Panc1 (cell line): Measurements from ENCODE around the gene EDAR. TPM values are rescaled to one million over a fixed set of nuclear protein-coding genes. Genes with fewer than 3 reads are reported as not detected.

Source experiments
- ATAC-seq: fragments of 200-7000 bp; cut with Tn5 transposase; 2 replicates; pipeline ENCODE4 v1.9.1; 2020; ENCODE audit warnings: mild to moderate bottlenecking, moderate library complexity
- BruUV-seq: library from RNA; stranded (reverse); fragments of 400-500 nt; replicated peaks from 2 replicates; lab custom pipeline; 2021; lab: Mats Ljungman, UMichigan
- CTCF ChIA-PET: fragments of 300-600 bp; sonication (Branson Sonifier 250); formaldehyde crosslinking; loops from one replicate; lab custom pipeline; 2022; ENCODE audit warnings: antibody characterized with exemption; lab: Charles Lee
- POLR2A ChIA-PET: fragments of 300-600 bp; sonication (Branson Sonifier 250); formaldehyde crosslinking; loops from one replicate; lab custom pipeline; 2022; ENCODE audit warnings: antibody characterized with exemption; lab: Charles Lee
- DNase-seq: peaks from one replicate; pipeline ENCODE4 v3.0.0-alpha.2; 2010; ENCODE audit warnings: low read depth, low spot score
- H3K27ac ChIP-seq: 2 replicates; pipeline ENCODE4 v1.5.1; 2011; ENCODE audit warnings: mild to moderate bottlenecking, low read length, inconsistent platforms
- H3K27me3 ChIP-seq: fragments of 200-500 bp; sonication (Bioruptor generic); 2 replicates; pipeline ENCODE4 v1.6.0; 2014; ENCODE audit warnings: low read length, inconsistent platforms; ENCODE audit not compliant: control insufficient read depth, insufficient read depth
- H3K36me3 ChIP-seq: fragments of 200-500 bp; sonication (Bioruptor generic); 2 replicates; pipeline ENCODE4 v1.5.1; 2014; ENCODE audit warnings: inconsistent platforms, mild to moderate bottlenecking, low read length, moderate library complexity; ENCODE audit not compliant: control insufficient read depth, insufficient read depth
- H3K4me1 ChIP-seq: 2 replicates; pipeline ENCODE4 v1.5.1; 2011; ENCODE audit warnings: inconsistent platforms, mild to moderate bottlenecking, low read length, moderate library complexity; ENCODE audit not compliant: control insufficient read depth, insufficient read depth
- H3K4me3 ChIP-seq, 2 experiments: 2 replicates each; pipeline ENCODE4 v1.5.1; 2011 to 2012; ENCODE audit warnings: low read depth in 2 of 2, low read length in 2 of 2, mild to moderate bottlenecking in 2 of 2, inconsistent platforms in 1 of 2, moderate library complexity in 1 of 2
- H3K9me3 ChIP-seq: fragments of 200-500 bp; sonication (Bioruptor generic); 2 replicates; pipeline ENCODE4 v1.5.1; 2014; ENCODE audit warnings: low read depth, mild to moderate bottlenecking, inconsistent platforms, low read length, moderate library complexity; ENCODE audit not compliant: control insufficient read depth, insufficient read depth
- POLR2AphosphoS5 ChIP-seq: IDR thresholded peaks from 2 replicates; pipeline ENCODE4 v1.6.1; 2012; ENCODE audit warnings: mild to moderate bottlenecking, low read depth, low read length, moderate library complexity
- REST ChIP-seq, 2 experiments: IDR thresholded peaks; 2 replicates each; pipeline ENCODE4 v1.6.1; 2011 to 2012; ENCODE audit warnings: low read depth in 2 of 2, control low read depth in 1 of 2, low read length in 1 of 2, mild to moderate bottlenecking in 1 of 2, moderate library complexity in 1 of 2; ENCODE audit not compliant: insufficient read depth in 1 of 2
- SIN3A ChIP-seq: IDR thresholded peaks from 2 replicates; pipeline ENCODE4 v1.6.1; 2012; ENCODE audit warnings: low read depth, mild to moderate bottlenecking, low read length, moderate library complexity, borderline replicate concordance; ENCODE audit not compliant: insufficient read depth
- TCF7L2 ChIP-seq: IDR thresholded peaks from 2 replicates; pipeline ENCODE4 v1.6.1; 2011; ENCODE audit warnings: mild to moderate bottlenecking, low read depth, low read length, inconsistent platforms
- in situ Hi-C: cut with HindIII; loops from 2 replicates; pipeline ENCODE4 v1.10.0; 2016; ENCODE audit warnings: low sequenced_read_pairs, low pct_unique_long_range_greater_than_20kb
- intact Hi-C: fragments of 100-400 bp; cut with micrococcal nuclease; formaldehyde crosslinking; loops from one replicate; pipeline ENCODE4 v1.10.0; 2022; ENCODE audit not compliant: unreplicated experiment
- total RNA-seq: library from RNA; stranded (reverse); gene quantifications from one replicate; pipeline ENCODE4 v1.2.1, GENCODE V29; 2021; ENCODE audit not compliant: unreplicated experiment
- TF ChIP-seq, protein P1 (sequence below): fragments of 450-650 bp; IDR thresholded peaks from 2 replicates; pipeline ENCODE4 v1.5.1; 2017; ENCODE audit warnings: mild to moderate bottlenecking

Gene EDAR
- total RNA-seq, 1 experiment from 2014 or later = not detected

GRCh38 chr2:108911807-108912628 is 77.0 kb downstream of the EDAR start:
- Histone ChIP-seq H3K27me3 (no peaks in the 10 kb centered on the region), H3K4me1 (no peaks in the 10 kb centered on the region), H3K9me3 (no peaks in the 10 kb centered on the region), H3K4me3 (no peak overlapping the region), H3K27ac (no peak overlapping the region), H3K36me3 (no peaks in the 10 kb centered on the region)
- POLR2A ChIA-PET = no interaction called here
- BruUV-seq = no TSS peak
- ATAC-seq (no peak), DNase-seq (no peak)
- intact Hi-C loops (no loop called here), in situ Hi-C loops (no loop called here)
- CTCF ChIA-PET = no interaction called here
- TF ChIP-seq SIN3A (no peak), REST (IDR thresholded peaks at IDR 0.05; ENCODE audit: insufficient read depth in 1 of 2, low read depth in 2 of 2, low read length in 1 of 2) (no peak), TCF7L2 (no peak), POLR2AphosphoS5 (no peak)
- TF ChIP-seq, protein P1, sequence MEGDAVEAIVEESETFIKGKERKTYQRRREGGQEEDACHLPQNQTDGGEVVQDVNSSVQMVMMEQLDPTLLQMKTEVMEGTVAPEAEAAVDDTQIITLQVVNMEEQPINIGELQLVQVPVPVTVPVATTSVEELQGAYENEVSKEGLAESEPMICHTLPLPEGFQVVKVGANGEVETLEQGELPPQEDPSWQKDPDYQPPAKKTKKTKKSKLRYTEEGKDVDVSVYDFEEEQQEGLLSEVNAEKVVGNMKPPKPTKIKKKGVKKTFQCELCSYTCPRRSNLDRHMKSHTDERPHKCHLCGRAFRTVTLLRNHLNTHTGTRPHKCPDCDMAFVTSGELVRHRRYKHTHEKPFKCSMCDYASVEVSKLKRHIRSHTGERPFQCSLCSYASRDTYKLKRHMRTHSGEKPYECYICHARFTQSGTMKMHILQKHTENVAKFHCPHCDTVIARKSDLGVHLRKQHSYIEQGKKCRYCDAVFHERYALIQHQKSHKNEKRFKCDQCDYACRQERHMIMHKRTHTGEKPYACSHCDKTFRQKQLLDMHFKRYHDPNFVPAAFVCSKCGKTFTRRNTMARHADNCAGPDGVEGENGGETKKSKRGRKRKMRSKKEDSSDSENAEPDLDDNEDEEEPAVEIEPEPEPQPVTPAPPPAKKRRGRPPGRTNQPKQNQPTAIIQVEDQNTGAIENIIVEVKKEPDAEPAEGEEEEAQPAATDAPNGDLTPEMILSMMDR = no peak

- intact Hi-C loops = no loop called here
- H3K9me3 ChIP-seq = no peaks in the 10 kb centered on the region
- no peaks in the 10 kb centered on the region for H3K4me1 ChIP-seq
- TF ChIP-seq POLR2AphosphoS5 = no peak
- TF ChIP-seq SIN3A = no peak
- no TSS peak for BruUV-seq
- in situ Hi-C loops = no loop called here
- ChIA-PET CTCF (no interaction called here), POLR2A (no interaction called here)
- no peak overlapping the region for H3K27ac ChIP-seq
- no peak for ATAC-seq
- DNase-seq = no peak
- no peak overlapping the region for H3K4me3 ChIP-seq
- H3K27me3 ChIP-seq = no peaks in the 10 kb centered on the region
- no peaks in the 10 kb centered on the region for H3K36me3 ChIP-seq
These were observed 77.6 kb downstream of the EDAR start for GRCh38 chr2:108911401-108911800.
